H9 (cell line): ENCODE results near the gene DIS3L2. TPM values are rescaled to one million over a fixed set of nuclear protein-coding genes. Genes with fewer than 3 reads are reported as not detected.
"Not testable (repeated sequence)": the region's sequence is repeated elsewhere in the genome, so short reads cannot be mapped to it uniquely, and the experiment has no call there.

Experiments used
- DNase-seq: peaks from one replicate; pipeline ENCODE4 v3.0.0-alpha.2; 2017
- H2AFZ ChIP-seq: one replicate; pipeline ENCODE4 v1.6.1; 2013; ENCODE audit warnings: mild to moderate bottlenecking, low read length, control low read depth, moderate library complexity
- H2AK5ac ChIP-seq: 2 replicates; pipeline ENCODE4 v1.6.1; 2013; ENCODE audit warnings: low read length, control low read depth, mixed read lengths; ENCODE audit not compliant: insufficient read length
- H2BK120ac ChIP-seq: one replicate; pipeline ENCODE4 v1.6.1; 2013; ENCODE audit warnings: low read depth, mild to moderate bottlenecking, low read length, control low read depth, inconsistent platforms; ENCODE audit not compliant: poor library complexity, severe bottlenecking
- H2BK12ac ChIP-seq: 2 replicates; pipeline ENCODE4 v1.6.1; 2013; ENCODE audit warnings: low read length, control low read depth, mixed read lengths, low read depth; ENCODE audit not compliant: insufficient read length
- H2BK15ac ChIP-seq: 2 replicates; pipeline ENCODE4 v1.6.1; 2013; ENCODE audit warnings: low read depth, low read length, control low read depth
- H2BK20ac ChIP-seq: one replicate; pipeline ENCODE4 v1.6.1; 2013; ENCODE audit warnings: low read depth, mild to moderate bottlenecking, low read length, control low read depth, inconsistent platforms; ENCODE audit not compliant: poor library complexity, severe bottlenecking
- H2BK5ac ChIP-seq: 2 replicates; pipeline ENCODE4 v1.6.1; 2013; ENCODE audit warnings: low read length, control low read depth, mixed read lengths; ENCODE audit not compliant: insufficient read length
- H3K14ac ChIP-seq: 2 replicates; pipeline ENCODE4 v1.6.1; 2013; ENCODE audit warnings: low read length, control low read depth; ENCODE audit not compliant: insufficient read depth
- H3K18ac ChIP-seq: 2 replicates; pipeline ENCODE4 v1.6.1; 2013; ENCODE audit warnings: low read depth, mild to moderate bottlenecking, mixed read lengths, low read length, control low read depth; ENCODE audit not compliant: insufficient read length
- H3K23ac ChIP-seq: 2 replicates; pipeline ENCODE4 v1.6.1; 2013; ENCODE audit warnings: low read length, control low read depth, mixed read lengths, low read depth; ENCODE audit not compliant: insufficient read length
- H3K23me2 ChIP-seq: 2 replicates; pipeline ENCODE4 v1.6.1; 2013; ENCODE audit warnings: low read depth, mild to moderate bottlenecking, mixed read lengths, low read length, control low read depth; ENCODE audit not compliant: insufficient read length, poor library complexity, severe bottlenecking
- H3K27ac ChIP-seq: 2 replicates; pipeline ENCODE4 v1.5.1; 2013; ENCODE audit warnings: low read length, control low read depth, mixed read lengths, low read depth; ENCODE audit not compliant: insufficient read length
- H3K27me3 ChIP-seq: 2 replicates; pipeline ENCODE4 v1.6.1; 2013; ENCODE audit warnings: low read length, control low read depth, inconsistent platforms; ENCODE audit not compliant: insufficient read depth
- H3K4ac ChIP-seq: 2 replicates; pipeline ENCODE4 v1.6.1; 2013; ENCODE audit warnings: low read depth, mild to moderate bottlenecking, control low read depth, inconsistent platforms, low read length, moderate library complexity
- H3K4me1 ChIP-seq: 2 replicates; pipeline ENCODE4 v1.6.1; 2013; ENCODE audit warnings: low read length, control low read depth, inconsistent platforms; ENCODE audit not compliant: insufficient read depth
- H3K4me2 ChIP-seq: 2 replicates; pipeline ENCODE4 v1.6.1; 2013; ENCODE audit warnings: low read length, control low read depth, mixed read lengths; ENCODE audit not compliant: insufficient read length, insufficient read depth
- H3K56ac ChIP-seq: 2 replicates; pipeline ENCODE4 v1.6.1; 2013; ENCODE audit warnings: low read depth, mild to moderate bottlenecking, mixed read lengths, low read length, control low read depth; ENCODE audit not compliant: insufficient read length
- H3K79me1 ChIP-seq: 2 replicates; pipeline ENCODE4 v1.6.1; 2013; ENCODE audit warnings: low read depth, mild to moderate bottlenecking, moderate library complexity, low read length, control low read depth, inconsistent platforms; ENCODE audit not compliant: insufficient read depth, poor library complexity, severe bottlenecking
- H3K79me2 ChIP-seq: 2 replicates; pipeline ENCODE4 v1.6.1; 2013; ENCODE audit warnings: low read length, control low read depth, inconsistent platforms; ENCODE audit not compliant: insufficient read depth
- H3K9ac ChIP-seq: 2 replicates; pipeline ENCODE4 v1.6.1; 2013; ENCODE audit warnings: low read length, control low read depth, mixed read lengths; ENCODE audit not compliant: insufficient read length; ENCODE audit errors: extremely low read depth
- H3K9me3 ChIP-seq: one replicate; pipeline ENCODE4 v1.6.1; 2013; ENCODE audit warnings: low read depth, low read length, inconsistent platforms; ENCODE audit not compliant: control insufficient read depth
- H3T11ph ChIP-seq: one replicate; pipeline ENCODE4 v1.6.1; 2013; ENCODE audit warnings: mild to moderate bottlenecking, low read length, control low read depth, inconsistent platforms
- H4K20me1 ChIP-seq: one replicate; pipeline ENCODE4 v1.6.1; 2013; ENCODE audit not compliant: control insufficient read depth, insufficient read length, insufficient read depth
- H4K5ac ChIP-seq: 2 replicates; pipeline ENCODE4 v1.6.1; 2013; ENCODE audit warnings: low read depth, mild to moderate bottlenecking, mixed read lengths, low read length, control low read depth; ENCODE audit not compliant: insufficient read length
- H4K8ac ChIP-seq: replicated peaks from 2 replicates; pipeline ENCODE4 v1.6.1; 2013; ENCODE audit warnings: low read length, control low read depth, mixed read lengths, low read depth; ENCODE audit not compliant: insufficient read length
- H4K91ac ChIP-seq: 2 replicates; pipeline ENCODE4 v1.6.1; 2013; ENCODE audit warnings: low read depth, mild to moderate bottlenecking, moderate library complexity, mixed read lengths, low read length, control low read depth; ENCODE audit not compliant: insufficient read length
- H3K27ac Mint-ChIP-seq, 3 experiments: 2 replicates in 2 of 3; 3 replicates in 1 of 3; pipeline ENCODE4 v1.8.0; 2020 to 2021; ENCODE audit warnings: mixed read lengths in 3 of 3, mild to moderate bottlenecking in 1 of 3, moderate library complexity in 1 of 3
- H3K27me3 Mint-ChIP-seq: 2 replicates; pipeline ENCODE4 v1.8.0; 2021; ENCODE audit warnings: low read depth, mild to moderate bottlenecking, moderate library complexity, mixed read lengths
- H3K36me3 Mint-ChIP-seq, 3 experiments: 2 replicates in 2 of 3; 3 replicates in 1 of 3; pipeline ENCODE4 v1.8.0; 2020 to 2021; ENCODE audit warnings: low read depth in 3 of 3, mixed read lengths in 3 of 3; ENCODE audit not compliant: insufficient read depth in 1 of 3
- H3K4me1 Mint-ChIP-seq, 2 experiments: 2 replicates each; pipeline ENCODE4 v1.8.0; 2020; ENCODE audit warnings: mixed read lengths in 2 of 2
- H3K4me3 Mint-ChIP-seq, 2 experiments: 2 replicates in 1 of 2; 3 replicates in 1 of 2; pipeline ENCODE4 v1.8.0; 2020 to 2021; ENCODE audit warnings: mild to moderate bottlenecking in 2 of 2, mixed read lengths in 2 of 2, moderate library complexity in 1 of 2
- H3K9me3 Mint-ChIP-seq, 2 experiments: 2 replicates in 1 of 2; 3 replicates in 1 of 2; pipeline ENCODE4 v1.8.0; 2020; ENCODE audit warnings: mild to moderate bottlenecking in 2 of 2, mixed read lengths in 2 of 2, moderate library complexity in 1 of 2
- WGBS: extraction: QIAGEN DNeasy Blood & Tissue Kit; methylation state at CpG from one replicate; pipeline ENCODE4 v1.1.7; 2013; ENCODE audit warnings: missing lambda C conversion rate, low lambda C conversion rate, mixed read lengths; ENCODE audit not compliant: insufficient read length; ENCODE audit errors: extremely low coverage; 5-methylcytosine and 5-hydroxymethylcytosine counted together
- total RNA-seq: library from RNA; stranded (reverse); gene quantifications from 2 replicates; pipeline ENCODE4 v1.2.1, GENCODE V29; 2021
- TF ChIP-seq, protein P1 (sequence below): fragments of 200-600 bp; sonication (generic); conservative IDR thresholded peaks from 3 replicates; pipeline ENCODE4 v1.8.0; 2021; ENCODE audit warnings: antibody characterized with exemption, mild to moderate bottlenecking

DIS3L2 gene
- total RNA-seq, 1 experiment from 2014 or later, result 28.1 TPM

GRCh38 chr2:232335206-232335858 lies 373.8 kb downstream of the DIS3L2 start:
- not testable (repeated sequence) for H2AK5ac ChIP-seq, H4K8ac ChIP-seq, H3K23ac ChIP-seq, H3K4me3 Mint-ChIP-seq, H4K20me1 ChIP-seq, H4K91ac ChIP-seq, H3K9ac ChIP-seq, H3K56ac ChIP-seq, H2BK20ac ChIP-seq, H2BK15ac ChIP-seq, H3K4me2 ChIP-seq, H2BK5ac ChIP-seq, H3K27me3 Mint-ChIP-seq, H3T11ph ChIP-seq, H2AFZ ChIP-seq, H3K79me1 ChIP-seq, H2BK120ac ChIP-seq, H3K9me3 Mint-ChIP-seq, H3K4ac ChIP-seq, H3K27ac ChIP-seq, H3K27me3 ChIP-seq, H3K23me2 ChIP-seq, H3K9me3 ChIP-seq, H3K36me3 Mint-ChIP-seq, H3K4me1 ChIP-seq, H3K18ac ChIP-seq, H3K79me2 ChIP-seq, H4K5ac ChIP-seq, H2BK12ac ChIP-seq, H3K4me1 Mint-ChIP-seq, H3K14ac ChIP-seq
- TF ChIP-seq, protein P1, sequence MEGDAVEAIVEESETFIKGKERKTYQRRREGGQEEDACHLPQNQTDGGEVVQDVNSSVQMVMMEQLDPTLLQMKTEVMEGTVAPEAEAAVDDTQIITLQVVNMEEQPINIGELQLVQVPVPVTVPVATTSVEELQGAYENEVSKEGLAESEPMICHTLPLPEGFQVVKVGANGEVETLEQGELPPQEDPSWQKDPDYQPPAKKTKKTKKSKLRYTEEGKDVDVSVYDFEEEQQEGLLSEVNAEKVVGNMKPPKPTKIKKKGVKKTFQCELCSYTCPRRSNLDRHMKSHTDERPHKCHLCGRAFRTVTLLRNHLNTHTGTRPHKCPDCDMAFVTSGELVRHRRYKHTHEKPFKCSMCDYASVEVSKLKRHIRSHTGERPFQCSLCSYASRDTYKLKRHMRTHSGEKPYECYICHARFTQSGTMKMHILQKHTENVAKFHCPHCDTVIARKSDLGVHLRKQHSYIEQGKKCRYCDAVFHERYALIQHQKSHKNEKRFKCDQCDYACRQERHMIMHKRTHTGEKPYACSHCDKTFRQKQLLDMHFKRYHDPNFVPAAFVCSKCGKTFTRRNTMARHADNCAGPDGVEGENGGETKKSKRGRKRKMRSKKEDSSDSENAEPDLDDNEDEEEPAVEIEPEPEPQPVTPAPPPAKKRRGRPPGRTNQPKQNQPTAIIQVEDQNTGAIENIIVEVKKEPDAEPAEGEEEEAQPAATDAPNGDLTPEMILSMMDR, result peak; percentile 81
- peak; percentile 37 for DNase-seq
- no CpG with 5 or more reads among the region's 15 CpGs for WGBS
- peak overlapping the region in 1 of 3 experiments; percentile 74; a peak in 1 of 7 replicates for H3K27ac Mint-ChIP-seq
